ENCODE results near the gene ZNRF1.

DNA sequence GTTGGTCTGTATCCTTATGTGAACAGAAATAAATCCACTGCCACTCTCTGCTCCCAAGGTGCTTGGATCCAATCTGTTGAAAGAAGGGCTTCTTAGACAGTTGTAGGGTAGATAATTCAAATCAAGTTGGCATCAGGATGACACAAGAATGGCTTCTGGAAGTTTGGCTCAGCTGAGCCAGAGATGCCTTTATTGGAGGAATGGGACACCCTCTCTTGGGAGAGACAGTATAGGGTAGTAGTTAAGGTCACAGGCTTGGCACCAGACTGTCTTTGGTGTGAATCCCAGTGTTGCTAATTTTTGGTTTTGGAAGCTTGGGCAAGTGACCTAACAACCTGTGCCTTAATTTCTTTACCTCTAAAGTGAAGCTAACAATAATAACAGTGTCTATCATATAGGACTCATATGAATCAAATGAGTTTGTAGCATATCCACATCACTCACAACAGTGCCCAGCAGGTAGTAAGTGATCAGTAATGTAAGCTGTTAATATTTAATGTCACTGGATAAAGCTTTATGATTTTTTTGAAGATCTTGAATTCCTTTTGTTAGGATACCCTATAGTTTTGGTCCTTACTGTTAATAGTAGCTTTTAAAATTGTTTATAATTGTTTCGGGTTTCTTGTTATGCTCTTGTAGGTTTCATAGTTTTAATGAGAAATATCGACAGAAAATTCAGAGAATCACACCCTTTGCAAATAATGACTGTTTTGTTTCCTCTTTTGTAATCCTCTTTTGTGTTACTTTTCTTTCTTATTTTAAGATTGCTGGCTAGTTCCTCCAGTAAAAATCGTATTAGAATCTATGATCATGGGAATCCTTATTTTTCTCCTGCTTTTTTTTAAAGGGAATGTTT lies 19.1 kb downstream of the ZNRF1 start:
- TF ChIP-seq CTCF (IDR thresholded peaks at IDR 0.05) (no peak), POLR2A (IDR thresholded peaks at IDR 0.05) (no peak)
